GDM1 (cell line): ENCODE results near the gene GANAB.
"Not testable (repeated sequence)": the region's sequence is repeated elsewhere in the genome, so short reads cannot be mapped to it uniquely, and the experiment has no call there.

ENCODE experiments used
- DNase-seq: peaks from one replicate; lab custom pipeline; 2025; lab: John Stamatoyannopoulos, UW

The GANAB gene

DNA sequence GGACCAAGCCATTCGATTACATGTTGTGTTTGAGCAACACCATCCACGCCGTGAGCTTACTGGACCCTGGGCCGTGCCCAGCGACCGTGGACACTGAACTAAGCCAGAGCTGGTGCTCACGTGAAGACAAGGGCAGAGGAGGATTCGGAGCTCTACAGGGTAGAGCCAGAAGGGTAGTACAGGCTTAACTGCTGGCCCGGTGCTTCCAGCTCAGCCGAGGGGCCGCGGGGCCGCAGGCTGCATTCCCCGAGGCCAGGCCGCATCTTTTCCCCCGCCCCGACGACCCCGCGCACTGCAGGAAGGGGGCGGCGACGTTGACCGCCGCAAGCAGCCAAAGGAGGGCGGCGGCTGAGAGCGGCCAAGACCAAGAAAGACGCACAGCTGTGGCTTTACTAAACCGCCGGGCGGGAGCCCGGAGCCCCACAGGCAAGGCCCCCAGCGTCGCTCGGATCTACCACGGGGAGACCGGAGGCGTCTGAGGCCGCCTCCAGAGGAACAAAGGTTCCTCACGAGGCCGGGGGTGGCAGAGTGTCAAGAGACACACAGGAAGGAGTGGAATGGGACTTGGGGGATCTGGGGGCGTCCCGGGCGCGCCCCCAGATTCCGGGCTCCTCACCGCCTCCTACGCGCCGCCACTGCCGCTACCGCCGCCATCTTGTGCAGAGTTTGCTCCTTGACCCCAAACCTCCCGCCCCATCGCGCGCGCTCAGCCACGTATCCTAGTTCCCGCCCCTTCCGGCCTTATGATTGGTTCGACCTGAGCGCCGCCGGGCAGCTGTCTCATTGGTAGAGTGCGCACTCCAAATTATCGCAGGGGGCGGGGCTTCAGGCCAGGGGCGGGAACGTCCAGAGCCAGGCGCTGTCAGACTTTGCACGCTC, at the start of gene GANAB:
GANAB (minus strand) TSS at position 668 of the 879 bp plus-strand sequence; CDS start at position 654, 14 bp downstream.
- DNase-seq: peak; percentile 93

- peak; percentile 44 for DNase-seq
Observed at GRCh38 chr11:62694455-62695167, 48.2 kb upstream of the GANAB start.

GRCh38 chr11:62693624-62694023, 47.2 kb upstream of the GANAB start:
- DNase-seq: not testable (repeated sequence)

DNA sequence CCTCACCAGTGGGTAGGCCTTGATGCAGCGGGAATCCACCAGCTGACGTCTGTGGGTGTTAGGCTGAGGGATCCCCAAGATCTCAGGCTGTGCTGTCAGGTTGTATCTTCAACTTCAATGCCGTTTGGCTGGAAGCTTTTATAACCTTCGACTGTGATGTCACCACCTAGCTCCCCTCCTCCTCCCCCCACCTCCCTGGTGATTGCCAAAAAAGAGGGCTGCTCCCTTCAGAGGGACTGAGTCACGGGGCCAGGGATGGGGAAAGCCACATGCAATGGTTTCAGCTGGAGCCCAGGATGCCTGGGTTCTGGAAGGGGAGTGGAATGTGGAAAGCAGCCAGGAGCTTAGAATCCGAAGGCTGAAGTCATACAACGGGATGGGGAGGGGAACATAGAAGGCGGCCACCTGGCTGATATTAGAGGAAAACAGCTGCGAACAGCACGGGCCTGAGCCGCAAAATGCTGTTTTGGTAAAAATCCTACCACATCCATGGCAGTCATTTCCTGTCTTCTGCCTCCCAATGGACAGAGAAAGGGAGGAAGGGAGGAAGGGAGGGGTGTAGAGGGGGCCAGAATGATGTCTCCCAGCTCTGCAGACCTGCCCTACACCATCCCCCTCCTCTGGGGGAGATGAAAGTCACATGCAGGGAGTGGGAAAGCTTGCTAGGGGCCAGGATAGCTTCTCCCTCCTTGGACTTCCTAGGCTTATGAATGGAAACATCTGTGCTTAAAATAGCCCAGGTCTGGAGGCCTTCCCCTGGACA, 43.2 kb upstream of the GANAB start, which contains the start of gene LRRN4CL:
LRRN4CL (minus strand) TSS at position 110 of the 763 bp plus-strand sequence. CDS start 1,022 bp downstream, outside the sequence.
- DNase-seq: no peak

GRCh38 chr11:62688491-62688890, 42.1 kb upstream of the GANAB start:
- no peak for DNase-seq

- DNase-seq: no peak
Observed at GRCh38 chr11:62687508-62688396, 41.3 kb upstream of the GANAB start.

- DNase-seq: no peak
Observed at GRCh38 chr11:62682518-62682917, 36.1 kb upstream of the GANAB start.

- DNase-seq: peak; percentile 42
Observed at GRCh38 chr11:62680825-62681240, 34.4 kb upstream of the GANAB start.

GRCh38 chr11:62678770-62679696, 32.6 kb upstream of the GANAB start, which contains the start of gene UBXN1:
UBXN1 (minus strand) TSS chr11:62679073; CDS start chr11:62678923, 150 bp downstream.
- DNase-seq: peak; percentile 79

DNA sequence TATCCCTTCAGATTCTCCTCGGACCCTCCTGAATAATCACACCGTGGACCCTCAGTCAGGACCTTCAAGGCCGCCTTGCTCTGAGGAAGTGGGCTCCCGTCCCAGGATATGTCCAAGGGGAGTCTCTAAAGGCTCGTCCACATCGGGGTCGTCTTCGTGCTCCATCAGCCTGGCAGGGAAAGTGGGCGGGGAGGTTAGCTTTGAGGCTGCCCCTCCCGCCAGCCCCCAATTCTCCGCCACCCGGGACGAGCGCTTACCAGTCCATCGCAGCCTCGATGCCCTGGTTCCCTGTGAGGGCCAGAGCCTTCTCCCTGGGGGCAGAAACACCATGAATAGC, 32.0 kb upstream of the GANAB start:
- DNase-seq: no peak

GRCh38 chr11:62677714-62678113, 31.3 kb upstream of the GANAB start:
- no peak for DNase-seq

GRCh38 chr11:62677156-62677555, 30.7 kb upstream of the GANAB start:
- DNase-seq: no peak

- DNase-seq: no peak
Observed at GRCh38 chr11:62676698-62677097, 30.3 kb upstream of the GANAB start.

DNA sequence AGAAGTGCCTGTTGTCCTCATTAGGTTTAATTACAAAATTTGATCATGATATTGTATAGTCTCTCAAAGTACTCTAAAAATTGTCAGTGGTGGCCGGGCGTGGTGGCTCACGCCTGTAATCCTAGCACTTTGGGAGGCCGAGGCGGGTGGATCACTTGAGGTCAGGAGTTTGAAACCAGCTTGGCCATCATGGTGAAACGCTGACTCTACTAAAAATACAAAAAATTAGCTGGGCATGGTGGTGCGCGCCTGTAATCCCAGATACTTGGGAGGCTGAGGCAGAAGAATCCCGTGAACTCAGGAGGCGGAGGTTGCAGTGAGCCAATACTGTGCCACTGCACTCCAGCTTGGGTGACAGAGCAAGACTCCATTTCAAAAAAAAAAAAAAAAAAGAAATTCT, 29.0 kb upstream of the GANAB start:
- DNase-seq: not testable (repeated sequence)

- no peak for DNase-seq
Observed at GRCh38 chr11:62673196-62673525, 26.7 kb upstream of the GANAB start.

DNA sequence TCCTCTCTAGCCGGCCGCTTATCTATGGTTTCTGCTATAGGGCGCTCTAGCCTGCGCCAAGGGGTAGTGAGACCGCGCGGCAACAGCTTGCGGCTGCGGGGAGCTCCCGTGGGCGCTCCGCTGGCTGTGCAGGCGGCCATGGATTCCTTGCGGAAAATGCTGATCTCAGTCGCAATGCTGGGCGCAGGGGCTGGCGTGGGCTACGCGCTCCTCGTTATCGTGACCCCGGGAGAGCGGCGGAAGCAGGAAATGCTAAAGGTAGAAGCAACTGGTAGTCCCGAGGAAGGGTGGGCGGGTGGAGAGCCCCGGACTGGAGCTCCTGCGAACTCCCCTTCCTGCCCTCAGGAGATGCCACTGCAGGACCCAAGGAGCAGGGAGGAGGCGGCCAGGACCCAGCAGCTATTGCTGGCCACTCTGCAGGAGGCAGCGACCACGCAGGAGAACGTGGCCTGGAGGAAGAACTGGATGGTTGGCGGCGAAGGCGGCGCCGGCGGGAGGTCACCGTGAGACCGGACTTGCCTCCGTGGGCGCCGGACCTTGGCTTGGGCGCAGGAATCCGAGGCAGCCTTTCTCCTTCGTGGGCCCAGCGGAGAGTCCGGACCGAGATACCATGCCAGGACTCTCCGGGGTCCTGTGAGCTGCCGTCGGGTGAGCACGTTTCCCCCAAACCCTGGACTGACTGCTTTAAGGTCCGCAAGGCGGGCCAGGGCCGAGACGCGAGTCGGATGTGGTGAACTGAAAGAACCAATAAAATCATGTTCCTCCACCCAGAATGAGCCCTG, 25.4 kb upstream of the GANAB start, which contains the start of the genes LBHD1 and UQCC3:
LBHD1 (minus strand) TSS at position 660 of the 782 bp plus-strand sequence. CDS start 2,236 bp downstream, outside the sequence.
UQCC3 (plus strand) TSS at position 66 of the 782 bp plus-strand sequence; CDS start at position 139, 73 bp downstream.
- peak; percentile 86 for DNase-seq

- no peak for DNase-seq
Observed at GRCh38 chr11:62671236-62671607, 24.8 kb upstream of the GANAB start.

DNA sequence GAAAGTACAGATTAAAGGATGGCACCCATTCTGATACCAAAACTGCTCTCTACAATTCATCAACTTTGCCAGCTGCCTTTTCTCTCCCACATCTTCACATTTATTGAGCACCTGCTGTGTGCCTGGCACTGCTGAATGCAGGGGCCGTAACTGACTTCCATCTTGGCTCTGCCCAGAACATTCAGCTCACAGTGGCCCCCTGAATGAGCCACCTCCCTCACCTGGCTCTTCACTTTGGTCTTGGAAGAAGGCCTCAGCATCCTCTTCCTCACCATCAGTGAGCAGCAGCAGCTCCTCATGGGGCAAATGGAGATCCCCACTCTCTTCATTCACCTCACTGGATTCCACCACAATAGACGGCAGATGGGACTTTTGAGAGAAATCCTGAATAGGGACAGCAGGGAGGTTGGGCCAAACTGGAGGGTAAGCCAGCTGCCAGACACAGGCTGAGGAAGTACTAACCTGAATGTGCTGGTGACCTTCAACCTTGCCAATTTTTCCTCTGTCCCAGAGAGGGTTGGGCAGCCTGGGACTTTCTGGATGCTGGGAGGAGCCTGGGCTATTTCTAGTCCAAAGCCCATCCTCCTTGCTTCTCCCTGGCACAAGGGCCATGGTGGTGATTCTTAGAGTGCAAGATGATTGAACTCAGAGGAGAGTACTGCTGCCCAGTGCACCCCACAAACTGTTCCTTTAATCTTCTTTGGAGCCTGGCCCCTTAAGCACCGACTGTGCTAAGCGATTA, 23.2 kb upstream of the GANAB start:
- DNase-seq: no peak
